Measurements from ENCODE around the gene PBOV1.

Gene PBOV1

DNA sequence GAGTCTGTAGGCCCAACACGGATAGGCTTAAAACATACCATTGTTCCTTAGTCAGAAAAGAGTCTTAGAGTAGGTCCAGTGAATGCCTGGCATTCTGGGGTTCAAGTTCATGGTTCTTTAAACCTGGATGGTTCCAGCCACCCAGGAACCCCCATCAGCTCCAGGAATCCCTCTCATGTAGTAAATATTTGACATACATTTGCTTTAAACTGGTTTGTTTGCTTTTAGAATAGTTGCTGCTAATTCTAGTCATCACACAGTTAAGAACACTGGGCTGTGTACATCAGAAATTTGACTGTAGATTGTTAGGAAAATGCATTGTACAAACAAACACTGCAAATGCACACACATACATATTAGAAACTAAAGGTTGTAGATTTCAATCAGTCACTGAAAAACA lies 30.6 kb upstream of the PBOV1 start:
- Histone ChIP-seq H4K20me1 (ENCODE audit: insufficient read depth) (no peaks in the 10 kb centered on the region), H3K79me2 (ENCODE audit: insufficient read depth, low read depth) (no peaks in the 10 kb centered on the region), H3K36me3 (ENCODE audit: insufficient read depth) (no peaks in the 10 kb centered on the region), H3K27ac (no peak overlapping the region), H3K4me1 (ENCODE audit: low read depth, poor library complexity, severe bottlenecking) (no peaks in the 10 kb centered on the region), H2AFZ (ENCODE audit: low read depth) (no peak overlapping the region), H3K4me2 (no peak overlapping the region), H3K4me3 (IDR thresholded peaks at IDR 0.05; ENCODE audit: insufficient read depth, low read depth, low read length) (no peak overlapping the region), H3K27me3 (ENCODE audit: insufficient read depth, low read depth) (no peaks in the 10 kb centered on the region), H3K9ac (no peak overlapping the region)
- TF ChIP-seq, protein P1, sequence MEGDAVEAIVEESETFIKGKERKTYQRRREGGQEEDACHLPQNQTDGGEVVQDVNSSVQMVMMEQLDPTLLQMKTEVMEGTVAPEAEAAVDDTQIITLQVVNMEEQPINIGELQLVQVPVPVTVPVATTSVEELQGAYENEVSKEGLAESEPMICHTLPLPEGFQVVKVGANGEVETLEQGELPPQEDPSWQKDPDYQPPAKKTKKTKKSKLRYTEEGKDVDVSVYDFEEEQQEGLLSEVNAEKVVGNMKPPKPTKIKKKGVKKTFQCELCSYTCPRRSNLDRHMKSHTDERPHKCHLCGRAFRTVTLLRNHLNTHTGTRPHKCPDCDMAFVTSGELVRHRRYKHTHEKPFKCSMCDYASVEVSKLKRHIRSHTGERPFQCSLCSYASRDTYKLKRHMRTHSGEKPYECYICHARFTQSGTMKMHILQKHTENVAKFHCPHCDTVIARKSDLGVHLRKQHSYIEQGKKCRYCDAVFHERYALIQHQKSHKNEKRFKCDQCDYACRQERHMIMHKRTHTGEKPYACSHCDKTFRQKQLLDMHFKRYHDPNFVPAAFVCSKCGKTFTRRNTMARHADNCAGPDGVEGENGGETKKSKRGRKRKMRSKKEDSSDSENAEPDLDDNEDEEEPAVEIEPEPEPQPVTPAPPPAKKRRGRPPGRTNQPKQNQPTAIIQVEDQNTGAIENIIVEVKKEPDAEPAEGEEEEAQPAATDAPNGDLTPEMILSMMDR (conservative IDR thresholded peaks at IDR 0.05; ENCODE audit: low read depth, low read length), result no peak

DNA sequence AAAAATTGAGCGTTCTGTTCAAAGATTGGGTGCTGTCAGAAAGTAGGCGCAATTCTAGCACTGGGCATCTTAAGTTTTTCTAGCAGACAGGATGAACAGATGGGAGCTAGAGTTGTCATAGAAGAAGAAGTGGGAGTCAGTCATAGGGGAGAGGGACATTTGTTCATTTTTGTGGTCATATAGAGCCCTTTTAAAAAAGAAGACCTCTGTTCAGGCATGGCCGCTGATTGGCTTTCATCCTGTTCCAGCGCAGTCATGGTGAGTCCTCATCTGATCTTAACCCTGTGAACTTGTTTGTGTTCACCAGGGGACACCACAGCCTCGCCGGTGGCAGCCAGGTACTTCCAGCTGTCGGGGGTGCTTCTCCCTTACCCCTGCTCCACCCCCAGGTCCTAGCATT lies 29.7 kb upstream of the PBOV1 start:
- TF ChIP-seq, protein P1 (conservative IDR thresholded peaks at IDR 0.05; ENCODE audit: low read depth, low read length), result no peak
- Histone ChIP-seq H3K27ac (no peak overlapping the region), H3K36me3 (ENCODE audit: insufficient read depth) (no peaks in the 10 kb centered on the region), H2AFZ (ENCODE audit: low read depth) (no peak overlapping the region), H3K4me3 (IDR thresholded peaks at IDR 0.05; ENCODE audit: insufficient read depth, low read depth, low read length) (no peak overlapping the region), H3K9ac (no peak overlapping the region), H3K27me3 (ENCODE audit: insufficient read depth, low read depth) (no peaks in the 10 kb centered on the region), H3K4me2 (no peak overlapping the region), H4K20me1 (ENCODE audit: insufficient read depth) (no peaks in the 10 kb centered on the region), H3K79me2 (ENCODE audit: insufficient read depth, low read depth) (no peaks in the 10 kb centered on the region), H3K4me1 (ENCODE audit: low read depth, poor library complexity, severe bottlenecking) (no peaks in the 10 kb centered on the region)

DNA sequence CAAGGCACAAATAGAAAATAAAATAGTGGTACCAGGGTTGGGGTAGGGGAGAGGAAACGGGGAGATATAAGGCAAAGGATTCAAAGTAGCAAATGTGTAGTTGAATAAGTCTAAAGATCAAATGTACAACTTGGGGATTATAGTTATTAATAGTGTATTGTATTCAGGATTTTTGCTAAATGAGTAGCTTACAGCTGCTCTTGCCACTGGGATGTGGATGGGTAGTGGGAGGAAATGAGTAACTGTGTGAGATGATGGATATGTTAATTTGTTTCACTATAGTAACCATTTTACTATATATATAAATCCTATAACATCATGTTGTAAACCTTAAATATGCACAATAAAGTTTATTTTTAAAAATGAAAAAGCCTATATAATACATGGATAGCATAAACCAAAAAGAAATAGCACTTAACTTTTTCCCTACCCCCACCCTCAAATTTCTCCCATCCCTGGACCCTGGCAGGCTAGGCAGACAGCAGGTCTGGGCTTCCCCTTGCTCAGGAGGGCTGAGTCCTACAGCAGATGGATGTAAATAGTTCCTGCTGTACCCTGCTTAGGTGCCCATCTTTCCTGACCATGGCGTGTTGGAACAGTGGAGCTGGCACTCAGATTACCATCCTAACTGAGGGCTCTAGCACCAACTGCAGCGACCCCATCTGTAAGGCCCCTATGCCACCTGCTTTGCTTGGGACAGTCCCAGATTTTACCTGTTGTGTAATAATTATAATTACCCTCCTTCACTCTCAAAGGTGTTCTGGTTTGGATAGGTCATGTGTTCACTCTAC lies 28.6 kb upstream of the PBOV1 start:
- Histone ChIP-seq H4K20me1 (ENCODE audit: insufficient read depth) (no peaks in the 10 kb centered on the region), H2AFZ (ENCODE audit: low read depth) (no peak overlapping the region), H3K4me2 (no peak overlapping the region), H3K27ac (no peak overlapping the region), H3K36me3 (ENCODE audit: insufficient read depth) (no peaks in the 10 kb centered on the region), H3K4me3 (IDR thresholded peaks at IDR 0.05; ENCODE audit: insufficient read depth, low read depth, low read length) (no peak overlapping the region), H3K79me2 (ENCODE audit: insufficient read depth, low read depth) (no peaks in the 10 kb centered on the region), H3K27me3 (ENCODE audit: insufficient read depth, low read depth) (no peaks in the 10 kb centered on the region), H3K4me1 (ENCODE audit: low read depth, poor library complexity, severe bottlenecking) (no peaks in the 10 kb centered on the region), H3K9ac (no peak overlapping the region)
- TF ChIP-seq, protein P1 (conservative IDR thresholded peaks at IDR 0.05; ENCODE audit: low read depth, low read length), result no peak

DNA sequence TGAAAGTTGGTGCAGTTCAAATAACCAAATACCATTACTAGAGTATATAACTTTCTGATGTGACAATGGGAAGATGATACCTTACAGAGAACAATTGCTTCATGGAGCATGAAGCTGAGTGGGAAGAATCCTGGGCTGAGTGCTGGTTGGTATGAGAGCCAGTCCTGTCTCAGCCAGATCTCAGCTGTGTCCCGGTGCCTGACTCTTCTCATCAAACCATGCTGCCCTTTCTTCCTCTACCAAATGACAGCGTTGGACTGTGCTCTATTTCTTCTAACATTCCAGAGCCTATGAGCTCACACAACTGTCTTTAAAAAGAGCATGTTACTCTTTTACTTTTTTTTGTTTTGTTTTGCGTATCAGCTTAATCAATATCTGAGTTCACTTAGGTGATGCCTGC lies 27.5 kb upstream of the PBOV1 start:
- Histone ChIP-seq H3K4me2 (no peak overlapping the region), H2AFZ (ENCODE audit: low read depth) (no peak overlapping the region), H3K27me3 (ENCODE audit: insufficient read depth, low read depth) (no peaks in the 10 kb centered on the region), H3K79me2 (ENCODE audit: insufficient read depth, low read depth) (no peaks in the 10 kb centered on the region), H3K4me1 (ENCODE audit: low read depth, poor library complexity, severe bottlenecking) (no peaks in the 10 kb centered on the region), H4K20me1 (ENCODE audit: insufficient read depth) (no peaks in the 10 kb centered on the region), H3K36me3 (ENCODE audit: insufficient read depth) (no peaks in the 10 kb centered on the region), H3K27ac (no peak overlapping the region), H3K4me3 (IDR thresholded peaks at IDR 0.05; ENCODE audit: insufficient read depth, low read depth, low read length) (no peak overlapping the region), H3K9ac (no peak overlapping the region)
- TF ChIP-seq, protein P1 (conservative IDR thresholded peaks at IDR 0.05; ENCODE audit: low read depth, low read length), result no peak

Data from KMS-11 (cell line).